H54 (cell line): Measurements from ENCODE around the gene XPNPEP1.

ENCODE experiments used
- DNase-seq: peaks from one replicate; pipeline ENCODE4 v3.0.0; 2011; ENCODE audit warnings: low spot score, mixed read lengths; ENCODE audit not compliant: insufficient read length
- FAIRE-seq: peaks from 3 replicates; lab custom pipeline; 2011; peaks lifted over from hg19 to GRCh38; lab: Jason Lieb, UNC
- POLR2A ChIP-seq: IDR thresholded peaks from 2 replicates; pipeline ENCODE4 v1.6.1; 2011; ENCODE audit warnings: low read depth, mild to moderate bottlenecking, low read length

Gene XPNPEP1

GRCh38 chr10:109866168-109866994 lies 56.9 kb downstream of the XPNPEP1 start:
- FAIRE-seq: no peak
- no peak for DNase-seq
- TF ChIP-seq POLR2A: no peak

- no peak for TF ChIP-seq POLR2A
- DNase-seq (no peak), FAIRE-seq (no peak)
These were observed 59.5 kb downstream of the XPNPEP1 start for GRCh38 chr10:109863775-109864174.

DNA sequence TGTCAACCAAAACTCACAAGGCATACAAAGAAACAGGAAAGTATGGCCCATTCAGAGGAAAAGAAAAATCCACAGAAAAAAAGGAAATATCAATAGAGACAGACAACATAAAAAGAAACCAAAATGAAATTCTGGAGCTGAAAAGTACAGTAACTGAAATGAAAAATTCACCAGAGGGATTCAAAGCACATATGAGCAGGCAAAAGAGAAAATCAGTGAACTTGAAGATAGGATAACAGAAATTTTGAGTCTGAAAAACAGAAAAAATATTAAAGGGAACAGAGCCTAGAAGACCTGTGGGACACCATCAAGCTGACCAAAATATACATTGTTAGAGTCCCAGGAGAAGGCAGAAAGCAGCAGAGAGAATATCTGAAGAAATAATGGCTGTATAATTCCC lies 60.6 kb downstream of the XPNPEP1 start:
- DNase-seq (no peak), FAIRE-seq (no peak)
- no peak for TF ChIP-seq POLR2A

GRCh38 chr10:109862041-109862440 lies 61.3 kb downstream of the XPNPEP1 start:
- FAIRE-seq: no peak
- no peak for TF ChIP-seq POLR2A

DNA sequence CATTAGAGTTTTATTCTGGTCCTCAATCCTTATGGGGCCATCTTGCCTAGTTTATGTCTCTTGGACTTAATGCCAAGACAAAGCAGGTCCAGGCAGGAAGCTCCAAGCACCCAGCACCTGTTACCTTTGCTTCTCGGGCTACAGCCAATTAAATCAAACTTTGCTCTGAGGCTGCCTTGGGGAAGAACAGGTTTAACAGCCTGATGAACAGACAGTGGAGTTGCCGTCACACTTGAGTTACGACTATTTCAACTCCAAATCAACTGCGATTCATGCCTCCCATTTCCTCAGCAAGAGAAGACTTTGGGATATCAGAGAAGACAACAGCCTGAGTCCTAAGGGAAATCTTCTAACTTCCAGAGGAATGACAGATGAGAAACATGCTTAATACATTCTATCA lies 62.2 kb downstream of the XPNPEP1 start:
- no peak for TF ChIP-seq POLR2A
- DNase-seq (no peak), FAIRE-seq (no peak)

More at GRCh38 chr10:109862041-109862440, 61.3 kb downstream of the XPNPEP1 start:
- no peak for DNase-seq

- no peak for DNase-seq
- TF ChIP-seq POLR2A: no peak
- FAIRE-seq: no peak
These were observed 64.1 kb downstream of the XPNPEP1 start for GRCh38 chr10:109859221-109859620.

DNA sequence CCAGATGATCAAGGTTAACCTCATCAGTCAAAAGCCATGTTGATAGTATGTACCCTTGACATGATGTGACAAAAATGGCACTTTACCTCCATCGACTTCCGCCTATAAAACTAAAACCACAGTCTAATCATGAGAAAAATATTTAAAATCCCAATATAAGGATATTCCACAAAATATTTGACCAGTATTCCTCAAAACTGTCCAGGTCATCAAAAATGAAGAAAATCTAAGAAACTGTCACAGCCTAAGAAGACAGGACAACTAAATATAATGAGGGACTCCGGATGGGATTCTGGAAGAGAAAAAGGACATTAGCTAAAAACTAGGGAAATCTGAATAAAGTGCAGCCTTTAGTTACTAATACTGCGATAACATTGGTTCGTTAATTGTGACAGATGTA lies 67.6 kb downstream of the XPNPEP1 start:
- no peak for DNase-seq
- FAIRE-seq: no peak
- TF ChIP-seq POLR2A: no peak

GRCh38 chr10:109853921-109854320 lies 69.4 kb downstream of the XPNPEP1 start:
- no peak for TF ChIP-seq POLR2A
- DNase-seq (no peak), FAIRE-seq (no peak)

- TF ChIP-seq POLR2A: no peak
- FAIRE-seq (peak; percentile 78), DNase-seq (peak; percentile 72)
These were observed 70.8 kb downstream of the XPNPEP1 start for GRCh38 chr10:109852475-109853037.

GRCh38 chr10:109851616-109852474 lies 71.5 kb downstream of the XPNPEP1 start:
- TF ChIP-seq POLR2A: no peak
- DNase-seq: no peak
- FAIRE-seq: no peak

GRCh38 chr10:109846832-109847231 lies 76.5 kb downstream of the XPNPEP1 start:
- no peak for TF ChIP-seq POLR2A
- FAIRE-seq: no peak
- DNase-seq: no peak

DNA sequence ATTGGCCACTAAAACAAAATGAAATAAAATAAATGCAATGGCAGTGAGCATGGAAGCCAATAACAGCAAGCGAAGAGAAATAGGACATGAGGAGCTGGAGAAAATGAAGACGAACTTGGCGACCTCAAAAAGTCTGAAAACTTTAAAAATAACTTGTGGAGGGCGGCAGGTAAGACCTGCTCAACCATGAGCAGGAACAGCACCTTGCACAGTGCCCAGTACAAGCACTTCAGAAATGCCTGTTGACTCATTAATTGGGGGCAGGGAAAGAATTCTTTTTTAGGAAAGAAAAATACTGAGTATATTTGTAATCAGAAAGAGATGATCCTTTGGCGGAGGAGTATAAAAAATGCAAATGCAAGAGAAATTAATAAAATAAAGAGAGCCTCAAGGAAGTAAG lies 78.0 kb downstream of the XPNPEP1 start:
- no peak for TF ChIP-seq POLR2A
- DNase-seq: no peak
- no peak for FAIRE-seq

- DNase-seq (no peak), FAIRE-seq (no peak)
- no peak for TF ChIP-seq POLR2A
These were observed 84.6 kb downstream of the XPNPEP1 start for GRCh38 chr10:109838592-109839244.
